Activated gamma-delta T cell (primary cell): ENCODE results near the gene SGTA.
"Not testable (repeated sequence)": the region's sequence is repeated elsewhere in the genome, so short reads cannot be mapped to it uniquely, and the experiment has no call there.

Experiments
- DNase-seq: peaks from one replicate; lab custom pipeline; 2025; lab: John Stamatoyannopoulos, UW

SGTA gene

GRCh38 chr19:2713170-2713569 lies 69.9 kb downstream of the SGTA start:
- not testable (repeated sequence) for DNase-seq

- DNase-seq = no peak
Measured at GRCh38 chr19:2711875-2712205, 71.2 kb downstream of the SGTA start.

GRCh38 chr19:2711172-2711874 lies 71.8 kb downstream of the SGTA start:
- DNase-seq = no peak

GRCh38 chr19:2706251-2706650 lies 76.8 kb downstream of the SGTA start:
- DNase-seq = no peak
